RWPE2 (cell line): Measurements from ENCODE around the gene MYH14.

Experiments
- ATAC-seq: fragments of 200-7000 bp; cut with Tn5 transposase; 3 replicates; pipeline ENCODE4 v1.9.1; 2021; ENCODE audit warnings: low read depth
- DNase-seq: peaks from one replicate; pipeline ENCODE4 v3.0.0-alpha.2; 2020; ENCODE audit warnings: low spot score
- H3K27ac ChIP-seq: fragments of 450-650 bp; 2 replicates; pipeline ENCODE4 v1.5.1; 2017; ENCODE audit warnings: mild to moderate bottlenecking; ENCODE audit not compliant: poor library complexity, severe bottlenecking
- H3K27me3 ChIP-seq: fragments of 250-450 bp; sonication (Bioruptor Pico); 2 replicates; pipeline ENCODE4 v1.5.1; 2021; ENCODE audit warnings: mild to moderate bottlenecking, moderate library complexity; ENCODE audit not compliant: insufficient read depth, poor library complexity, severe bottlenecking
- H3K36me3 ChIP-seq: fragments of 250-450 bp; sonication (Bioruptor Pico); 2 replicates; pipeline ENCODE4 v1.5.1; 2020; ENCODE audit warnings: low read depth, mild to moderate bottlenecking, moderate library complexity
- H3K4me1 ChIP-seq: fragments of 250-450 bp; sonication (Bioruptor Pico); 2 replicates; pipeline ENCODE4 v1.5.1; 2021; ENCODE audit warnings: mild to moderate bottlenecking, moderate library complexity; ENCODE audit not compliant: insufficient read depth, poor library complexity, severe bottlenecking
- H3K4me3 ChIP-seq: fragments of 250-450 bp; sonication (Bioruptor Pico); 2 replicates; pipeline ENCODE4 v1.5.1; 2021; ENCODE audit warnings: mild to moderate bottlenecking, moderate library complexity; ENCODE audit not compliant: severe bottlenecking
- H3K9me3 ChIP-seq: fragments of 250-450 bp; sonication (Bioruptor Pico); 2 replicates; pipeline ENCODE4 v1.5.1; 2021; ENCODE audit warnings: mild to moderate bottlenecking, moderate library complexity; ENCODE audit not compliant: severe bottlenecking
- CTCF ChIP-seq: fragments of 450-650 bp; IDR thresholded peaks from one replicate; pipeline ENCODE4 v1.5.1; 2017; ENCODE audit warnings: mild to moderate bottlenecking, moderate library complexity; ENCODE audit not compliant: poor library complexity, severe bottlenecking

Gene MYH14

DNA sequence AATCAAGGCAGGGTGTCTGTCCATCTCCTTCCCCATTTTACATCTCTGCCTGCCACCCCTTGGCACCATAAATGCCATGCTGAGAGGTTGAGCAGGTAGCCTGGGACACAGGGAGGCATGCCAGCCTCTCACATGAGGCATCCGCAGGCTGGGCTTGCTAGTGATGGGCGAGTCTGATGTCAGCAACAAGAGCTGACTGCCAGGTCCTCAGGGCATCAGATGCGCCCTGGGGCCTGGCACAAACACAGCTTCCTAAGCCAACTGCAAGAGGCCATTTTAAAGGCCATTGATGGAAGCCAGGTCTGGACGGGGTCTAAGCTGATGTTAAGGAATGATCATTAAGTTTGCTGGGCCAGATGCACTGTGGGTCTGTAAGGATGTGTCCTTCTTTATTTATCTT, 34.6 kb downstream of the MYH14 start:
- Histone ChIP-seq H3K36me3 (no peaks in the 10 kb centered on the region), H3K9me3 (no peaks in the 10 kb centered on the region), H3K4me3 (no peak overlapping the region), H3K27ac (no peak overlapping the region), H3K27me3 (no peaks in the 10 kb centered on the region), H3K4me1 (no peaks in the 10 kb centered on the region)
- no peak for TF ChIP-seq CTCF
- ATAC-seq (no peak), DNase-seq (no peak)

DNA sequence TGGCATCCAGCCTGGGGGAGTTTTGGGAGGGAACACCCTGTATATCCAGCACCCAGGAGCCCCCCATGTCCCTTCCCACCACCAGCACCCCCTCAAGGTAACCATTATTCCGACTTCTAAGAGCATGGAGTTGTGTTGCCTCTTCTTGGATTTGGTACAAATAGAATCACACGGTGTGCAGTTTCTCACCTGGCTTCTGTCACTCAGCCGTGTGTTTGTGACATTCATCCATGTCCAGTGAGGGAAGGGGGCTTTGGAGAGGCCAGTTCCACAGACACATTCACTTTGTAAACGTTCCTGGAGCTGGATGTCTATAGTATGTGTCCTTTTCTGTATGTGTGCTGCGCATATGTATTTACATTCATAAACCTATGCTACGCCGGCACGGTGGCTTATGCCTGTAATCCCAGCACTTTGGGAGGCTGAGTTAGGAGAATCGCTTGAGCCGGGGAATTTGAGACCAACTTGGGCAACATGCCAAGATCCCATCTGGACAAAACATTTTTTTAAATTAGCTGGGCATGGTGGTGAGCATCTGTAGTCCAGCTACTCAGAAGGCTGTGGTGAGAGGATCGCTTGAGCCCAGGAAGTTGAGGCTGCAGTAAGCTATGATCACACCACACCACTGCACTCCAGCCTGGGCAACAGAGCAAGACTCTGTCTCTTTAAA, 36.6 kb downstream of the MYH14 start:
- TF ChIP-seq CTCF = no peak
- no peaks in the 10 kb centered on the region for H3K9me3 ChIP-seq
- no peaks in the 10 kb centered on the region for H3K36me3 ChIP-seq
- no peak overlapping the region for H3K27ac ChIP-seq
- ATAC-seq (no peak), DNase-seq (no peak)
- no peak overlapping the region for H3K4me3 ChIP-seq
- no peaks in the 10 kb centered on the region for H3K4me1 ChIP-seq
- H3K27me3 ChIP-seq = no peaks in the 10 kb centered on the region

- DNase-seq (no peak), ATAC-seq (no peak)
- Histone ChIP-seq H3K27ac (no peak overlapping the region), H3K4me3 (no peak overlapping the region), H3K4me1 (no peaks in the 10 kb centered on the region), H3K36me3 (no peaks in the 10 kb centered on the region), H3K27me3 (no peaks in the 10 kb centered on the region), H3K9me3 (no peaks in the 10 kb centered on the region)
- no peak for TF ChIP-seq CTCF
Observed at GRCh38 chr19:50242581-50242980, 39.2 kb downstream of the MYH14 start.

DNA sequence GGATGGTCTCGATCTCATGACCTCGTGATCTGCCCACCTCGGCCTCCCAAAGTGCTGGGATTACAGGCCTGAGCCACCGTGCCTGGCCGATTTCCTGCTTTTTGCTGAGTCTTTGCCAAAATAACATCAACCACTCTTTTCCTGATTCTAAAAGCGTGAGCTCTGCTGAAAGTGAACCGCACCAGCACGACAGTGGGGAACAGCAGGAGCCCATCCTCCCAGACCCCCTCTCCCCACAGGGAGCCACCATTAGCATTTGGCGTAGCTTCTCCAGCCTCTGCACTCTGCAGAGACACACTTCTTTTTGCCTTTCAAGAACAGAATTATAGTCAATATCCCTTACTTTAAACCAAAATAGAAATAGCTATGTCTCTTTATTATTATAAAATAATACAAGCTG, 41.3 kb downstream of the MYH14 start:
- no peaks in the 10 kb centered on the region for H3K36me3 ChIP-seq
- no peaks in the 10 kb centered on the region for H3K4me1 ChIP-seq
- ATAC-seq (no peak), DNase-seq (no peak)
- no peak overlapping the region for H3K4me3 ChIP-seq
- no peak for TF ChIP-seq CTCF
- H3K9me3 ChIP-seq = no peaks in the 10 kb centered on the region
- H3K27me3 ChIP-seq = no peaks in the 10 kb centered on the region
- H3K27ac ChIP-seq = no peak overlapping the region

DNA sequence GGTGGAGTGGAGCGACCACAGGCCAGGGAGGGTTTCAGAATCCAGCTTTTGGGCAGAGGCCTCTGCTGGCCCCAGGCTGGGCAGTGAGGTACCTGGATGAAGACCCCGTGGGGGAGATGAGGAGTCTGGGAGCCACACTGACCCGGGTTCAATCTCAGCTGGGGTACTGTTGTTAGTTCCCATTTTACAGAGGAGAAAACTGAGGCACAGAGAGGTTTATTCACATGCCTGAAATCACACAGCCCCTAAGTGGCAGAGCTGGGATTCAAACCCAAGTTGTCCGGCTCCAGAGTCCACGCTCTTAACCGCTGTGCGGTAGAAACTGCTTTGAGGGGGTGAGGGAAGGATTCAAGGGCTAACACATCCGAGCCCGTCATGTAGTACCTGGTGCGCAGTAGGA, 45.0 kb downstream of the MYH14 start:
- Histone ChIP-seq H3K36me3 (no peaks in the 10 kb centered on the region), H3K4me3 (no peak overlapping the region), H3K27ac (no peak overlapping the region), H3K4me1 (no peaks in the 10 kb centered on the region), H3K9me3 (no peaks in the 10 kb centered on the region), H3K27me3 (no peaks in the 10 kb centered on the region)
- ATAC-seq (no peak), DNase-seq (no peak)
- TF ChIP-seq CTCF = no peak
